Metanephros (tissue), 2 donors: ENCODE measurements around the gene TGM1. TPM values are rescaled to one million over a fixed set of nuclear protein-coding genes. Genes with fewer than 3 reads are reported as not detected.

Source experiments
- small RNA-seq: library from RNA; depleted of rRNA; stranded (forward); fragments of <200 nt; gene quantifications from one replicate; pipeline ENCODE3, GENCODE V24; 2014; ENCODE audit warnings: low replicate concordance
- total RNA-seq: library from RNA; depleted of rRNA; stranded (reverse); fragments of >200 nt; gene quantifications from one replicate; pipeline ENCODE4 v1.2.3, GENCODE V29; 2014

Gene TGM1
- total RNA-seq, 1 donor from 2014 or later: 0.29 TPM

Small RNA genes lying within 50 kb of the gene (small RNA-seq; reads per million reads assigned to genes)
- gene CHMP4A (not detected), gene MDP1 (not detected)

Other genes starting within 250 kb of the TGM1 start
- gene CARMIL3, start 211.2 kb downstream of the TGM1 start, total RNA-seq: 1.9 TPM
- gene CPNE6, start 191.6 kb downstream of the TGM1 start, total RNA-seq: not detected
- 26.3 TPM for gene PCK2, start 168.9 kb downstream of the TGM1 start, total RNA-seq
- 145 TPM for gene DCAF11, start 148.4 kb downstream of the TGM1 start, total RNA-seq
- 4.4 TPM for gene NRL, start 148.2 kb downstream of the TGM1 start, total RNA-seq
- gene FITM1, start 132.5 kb downstream of the TGM1 start, total RNA-seq: 39.1 TPM
- 95.0 TPM for gene PSME1, start 127.0 kb downstream of the TGM1 start, total RNA-seq
- gene EMC9, start 121.6 kb downstream of the TGM1 start, total RNA-seq: 13.4 TPM
- gene PSME2, start 116.6 kb downstream of the TGM1 start, total RNA-seq: 85.5 TPM
- 52.8 TPM for gene RNF31, start 115.7 kb downstream of the TGM1 start, total RNA-seq
- 58.3 TPM for gene IRF9, start 101.9 kb downstream of the TGM1 start, total RNA-seq
- 28.1 TPM for gene REC8, start 91.1 kb downstream of the TGM1 start, total RNA-seq
- 56.7 TPM for gene IPO4, start 74.4 kb downstream of the TGM1 start, total RNA-seq
- gene TM9SF1, start 67.7 kb downstream of the TGM1 start, total RNA-seq: 51.6 TPM
- gene TSSK4, start 57.5 kb downstream of the TGM1 start, total RNA-seq: not detected
- gene CHMP4A, start 49.7 kb downstream of the TGM1 start, total RNA-seq: 21.8 TPM
- gene MDP1, start 47.1 kb downstream of the TGM1 start, total RNA-seq: 14.4 TPM
- gene NEDD8, start 30.8 kb downstream of the TGM1 start, total RNA-seq: 56.1 TPM
- gene GMPR2, start 30.2 kb downstream of the TGM1 start, total RNA-seq: 60.7 TPM
- 48.2 TPM for gene TINF2, start 20.6 kb downstream of the TGM1 start, total RNA-seq
- 18.9 TPM for gene RABGGTA, start 8.4 kb upstream of the TGM1 start, total RNA-seq
- gene DHRS1, start 36.6 kb upstream of the TGM1 start, total RNA-seq: 29.6 TPM
- 18.5 TPM for gene NOP9, start 36.7 kb upstream of the TGM1 start, total RNA-seq
- 13.8 TPM for gene CIDEB, start 44.8 kb upstream of the TGM1 start, total RNA-seq
- gene LTB4R2, start 47.0 kb upstream of the TGM1 start, total RNA-seq: 9.1 TPM
- 6.7 TPM for gene LTB4R, start 48.3 kb upstream of the TGM1 start, total RNA-seq
- 29.7 TPM for gene ADCY4, start 71.9 kb upstream of the TGM1 start, total RNA-seq
- 4.3 TPM for gene RIPK3, start 76.8 kb upstream of the TGM1 start, total RNA-seq
- 53.0 TPM for gene NFATC4, start 105.0 kb upstream of the TGM1 start, total RNA-seq
- 37.2 TPM for gene NYNRIN, start 135.8 kb upstream of the TGM1 start, total RNA-seq
- 2.6 TPM for gene CBLN3, start 166.5 kb upstream of the TGM1 start, total RNA-seq
- 47.3 TPM for gene KHNYN, start 166.8 kb upstream of the TGM1 start, total RNA-seq
- gene SDR39U1, start 179.6 kb upstream of the TGM1 start, total RNA-seq: 28.1 TPM
- not detected for gene CMA1, start 245.1 kb upstream of the TGM1 start, total RNA-seq